Transverse colon (tissue), 4 donors: ENCODE measurements around the gene TMEM123. TPM values are rescaled to one million over a fixed set of nuclear protein-coding genes. Genes with fewer than 3 reads are reported as not detected.

Experiments
- DNase-seq: peaks from one replicate; pipeline ENCODE4 v3.0.0-alpha.2; 2019
- H3K27ac ChIP-seq, 4 donors: fragments of 200-600 bp; sonication (generic); 2 replicates each; pipeline ENCODE4 v1.5.1; 2016 to 2018; ENCODE audit warnings: inconsistent platforms in 4 of 4
- H3K27me3 ChIP-seq: fragments of 200-600 bp; sonication (generic); 2 replicates; pipeline ENCODE4 v1.5.1; 2017; ENCODE audit warnings: inconsistent platforms
- H3K36me3 ChIP-seq, 4 donors: fragments of 200-600 bp; sonication (generic); 2 replicates each; pipeline ENCODE4 v1.5.1; 2017 to 2019; ENCODE audit warnings: inconsistent platforms in 4 of 4
- H3K4me1 ChIP-seq, 4 donors: fragments of 200-600 bp; sonication (generic); 2 replicates each; pipeline ENCODE4 v1.5.1; 2017 to 2020; ENCODE audit warnings: inconsistent platforms in 4 of 4
- H3K4me3 ChIP-seq, 4 donors: fragments of 200-600 bp; sonication (generic); 1 replicate in 1 of 4; 2 replicates in 3 of 4; pipeline versions ENCODE4 v1.5.1 to v1.6.1; 2017 to 2019; ENCODE audit warnings: inconsistent platforms in 4 of 4
- H3K9me3 ChIP-seq, 2 donors: fragments of 200-600 bp; sonication (generic); 2 replicates each; pipeline ENCODE4 v1.5.1; 2017 to 2019; ENCODE audit warnings: inconsistent platforms in 2 of 2
- EP300 ChIP-seq: sonication (generic); formaldehyde crosslinking; IDR thresholded peaks from one replicate; pipeline ENCODE4 v1.6.1; 2017; ENCODE audit warnings: antibody characterized with exemption, low read depth
- POLR2A ChIP-seq: fragments of 450-650 bp; IDR thresholded peaks from one replicate; pipeline ENCODE4 v1.6.1; 2016; ENCODE audit warnings: antibody characterized with exemption, mild to moderate bottlenecking, moderate library complexity
- POLR2AphosphoS5 ChIP-seq, 3 donors: sonication (generic); formaldehyde crosslinking; IDR thresholded peaks; one replicate each; pipeline ENCODE4 v1.6.1; 2016; ENCODE audit warnings: antibody characterized with exemption in 3 of 3
- WGBS, 2 donors: methylation state at CpG; one replicate each; pipeline ENCODE4 v1.1.5; 2018; ENCODE audit warnings: low coverage in 1 of 2; 5-methylcytosine and 5-hydroxymethylcytosine counted together
- in situ Hi-C, 4 donors: fragments of 200-750 bp; cut with MboI; loops; one replicate each; pipeline versions ENCODE4 v1.15.0 to v1.15.1; 2017; ENCODE audit warnings: low sequenced_read_pairs in 3 of 4, low pct_ligation_motif_present in 1 of 4, low pct_unique_long_range_greater_than_20kb in 1 of 4
- intact Hi-C: fragments of 100-400 bp; cut with DNase I; formaldehyde crosslinking; loops from one replicate; pipeline ENCODE4 v1.15.1; 2023; ENCODE audit warnings: low total_unique reads
- total RNA-seq, 4 donors: library from RNA; depleted of rRNA; stranded (reverse); fragments of >200 nt; gene quantifications; one replicate each; pipeline ENCODE4 v1.1.0, GENCODE V29; 2016
- TF ChIP-seq, protein P1 (sequence below), 5 experiments: fragments of 200-600 bp in 3 of 5; fragments of 450-650 bp in 2 of 5; sonication (generic) in 3 of 5; IDR thresholded peaks; 1 replicate in 2 of 5; 2 replicates in 3 of 5; pipeline ENCODE4 v1.5.1; 2016 to 2017; ENCODE audit warnings: antibody characterized with exemption in 5 of 5, inconsistent platforms in 3 of 5, mild to moderate bottlenecking in 2 of 5, moderate library complexity in 1 of 5

Gene TMEM123
- total RNA-seq, 4 donors from 2014 or later = 55.4 to 137 (median 104) TPM

DNA sequence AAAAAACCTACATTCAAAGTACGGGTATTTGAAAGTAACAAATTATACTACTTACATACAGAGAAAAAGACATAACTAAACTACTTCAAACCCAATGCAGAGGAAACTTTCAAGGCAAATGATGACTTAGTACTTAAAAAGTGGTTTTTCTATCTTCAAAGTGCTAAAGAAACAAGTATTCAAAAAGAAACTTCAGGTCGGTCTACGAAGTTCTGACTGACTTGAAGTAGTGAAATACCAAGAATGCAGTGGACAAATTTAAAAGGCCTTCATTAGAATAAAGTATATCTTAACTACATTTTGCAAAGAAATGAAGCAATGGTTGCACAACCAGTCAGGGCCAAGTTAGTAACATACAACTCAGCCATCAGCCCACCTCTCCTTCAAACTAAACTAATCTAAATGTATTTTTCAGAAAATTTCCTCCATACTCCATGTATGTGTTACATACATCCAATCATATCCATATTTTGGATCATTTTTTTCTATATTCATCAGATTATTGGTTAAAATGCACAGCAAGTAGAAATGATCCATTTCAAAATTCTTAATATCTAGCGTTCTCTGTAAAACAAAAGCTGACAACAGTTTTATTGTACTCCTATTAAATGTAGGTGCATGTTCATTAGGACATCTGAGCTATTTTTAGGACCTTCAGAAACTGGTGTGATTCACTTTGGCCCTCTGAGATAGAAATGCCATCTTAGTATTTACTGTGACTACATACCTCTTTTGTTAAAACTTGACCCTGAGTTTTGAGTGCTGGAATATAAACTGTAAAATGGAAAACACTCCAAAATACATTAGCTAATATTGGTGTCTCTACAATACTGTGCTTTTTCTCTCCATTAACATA is 55.6 kb downstream of the TMEM123 start:
- peaks cover 0 to 38% (median 11%) of the 10 kb centered on the region in 4 donors for H3K36me3 ChIP-seq
- H3K9me3 ChIP-seq = no peaks in the 10 kb centered on the region
- H3K4me1 ChIP-seq = peaks cover 0 to 3% (median 1%) of the 10 kb centered on the region in 4 donors
- H3K27ac ChIP-seq = no peak overlapping the region
- TF ChIP-seq POLR2A (no peak), EP300 (no peak), POLR2AphosphoS5 (IDR thresholded peaks at IDR 0.05) (no peak)
- TF ChIP-seq, protein P1, sequence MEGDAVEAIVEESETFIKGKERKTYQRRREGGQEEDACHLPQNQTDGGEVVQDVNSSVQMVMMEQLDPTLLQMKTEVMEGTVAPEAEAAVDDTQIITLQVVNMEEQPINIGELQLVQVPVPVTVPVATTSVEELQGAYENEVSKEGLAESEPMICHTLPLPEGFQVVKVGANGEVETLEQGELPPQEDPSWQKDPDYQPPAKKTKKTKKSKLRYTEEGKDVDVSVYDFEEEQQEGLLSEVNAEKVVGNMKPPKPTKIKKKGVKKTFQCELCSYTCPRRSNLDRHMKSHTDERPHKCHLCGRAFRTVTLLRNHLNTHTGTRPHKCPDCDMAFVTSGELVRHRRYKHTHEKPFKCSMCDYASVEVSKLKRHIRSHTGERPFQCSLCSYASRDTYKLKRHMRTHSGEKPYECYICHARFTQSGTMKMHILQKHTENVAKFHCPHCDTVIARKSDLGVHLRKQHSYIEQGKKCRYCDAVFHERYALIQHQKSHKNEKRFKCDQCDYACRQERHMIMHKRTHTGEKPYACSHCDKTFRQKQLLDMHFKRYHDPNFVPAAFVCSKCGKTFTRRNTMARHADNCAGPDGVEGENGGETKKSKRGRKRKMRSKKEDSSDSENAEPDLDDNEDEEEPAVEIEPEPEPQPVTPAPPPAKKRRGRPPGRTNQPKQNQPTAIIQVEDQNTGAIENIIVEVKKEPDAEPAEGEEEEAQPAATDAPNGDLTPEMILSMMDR (IDR thresholded peaks at IDR 0.05) = no peak
- 73% methylated on average over 4 of the region's 4 CpGs for WGBS, 2 donors
- intact Hi-C loops = no loop called here
- in situ Hi-C loops = loop anchor here in 3 of 4 donors (10.0 to 25.0 kb wide), 3 partner anchors 48 to 98 kb away; no protein-coding TSS in a partner anchor
- no peaks in the 10 kb centered on the region for H3K27me3 ChIP-seq
- no peak overlapping the region for H3K4me3 ChIP-seq
- no peak for DNase-seq

DNA sequence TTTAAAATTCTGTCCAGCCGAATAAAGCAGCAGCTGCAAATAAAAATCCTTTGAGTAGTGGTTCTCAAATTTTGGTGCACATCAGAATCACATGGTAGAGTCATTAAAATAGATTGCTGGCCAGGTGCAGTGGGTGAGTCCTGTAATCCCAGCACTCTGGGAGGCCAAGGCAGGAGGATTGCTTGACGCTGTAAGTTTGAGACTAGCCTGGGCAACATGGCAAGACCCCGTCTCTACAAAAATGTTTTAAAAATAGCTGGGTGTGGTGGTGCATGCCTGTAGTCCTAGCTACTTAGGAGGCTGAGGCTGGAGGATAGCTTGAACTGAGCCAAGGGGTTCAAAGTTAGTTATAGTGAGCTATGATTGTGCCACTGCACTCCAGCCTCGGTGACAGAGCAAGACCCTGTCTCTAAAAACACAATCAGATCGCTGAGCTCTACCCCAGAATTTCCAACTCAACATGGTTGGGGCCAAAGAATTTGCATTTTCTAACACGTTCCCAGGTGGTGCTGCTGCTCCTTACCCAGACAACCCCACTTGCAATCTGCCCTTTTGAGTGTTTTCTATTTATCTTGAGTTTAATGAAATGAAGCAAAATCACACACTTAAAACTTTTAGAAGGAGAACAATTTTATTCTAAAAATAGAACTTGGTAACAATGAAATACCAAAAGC is 56.7 kb downstream of the TMEM123 start:
- 81 to 84% methylated on average over 2 to 6 of the region's 6 CpGs for WGBS, 2 donors
- intact Hi-C loops = no loop called here
- Histone ChIP-seq H3K4me1 (peaks cover 0 to 3% (median 1%) of the 10 kb centered on the region in 4 donors), H3K9me3 (no peaks in the 10 kb centered on the region), H3K27ac (no peak overlapping the region), H3K4me3 (no peak overlapping the region), H3K27me3 (no peaks in the 10 kb centered on the region), H3K36me3 (peaks cover 0 to 29% (median 5%) of the 10 kb centered on the region in 4 donors)
- no peak for TF ChIP-seq POLR2A
- no peak for TF ChIP-seq POLR2AphosphoS5 (IDR thresholded peaks at IDR 0.05)
- in situ Hi-C loops = loop anchor here in 3 of 4 donors (10.0 to 25.0 kb wide), 3 partner anchors 49 to 99 kb away; no protein-coding TSS in a partner anchor
- no peak for DNase-seq

DNA sequence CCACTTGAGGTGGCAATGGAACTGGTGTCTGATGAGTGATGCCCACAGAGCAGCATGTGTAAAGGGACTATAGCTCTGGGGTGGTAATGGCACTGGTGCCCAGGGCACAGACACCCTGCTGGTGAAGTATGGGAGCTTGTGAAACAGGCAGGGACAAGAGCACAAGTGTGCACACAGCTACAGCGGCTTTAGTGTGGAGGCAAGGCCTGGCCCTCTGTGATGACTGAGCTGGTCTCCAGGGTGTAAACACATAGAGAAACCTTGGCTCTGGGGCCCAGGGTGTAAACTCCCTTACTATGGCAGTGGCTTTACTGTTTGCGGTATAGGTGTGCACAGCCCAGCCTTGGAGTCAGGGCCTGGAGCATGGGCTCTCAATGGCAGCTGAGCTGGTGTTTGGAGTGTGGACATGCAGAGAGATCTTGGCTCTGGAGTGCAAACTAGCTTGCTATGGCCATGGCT is 59.3 kb downstream of the TMEM123 start:
- H3K27ac ChIP-seq = no peak overlapping the region
- peaks cover 0 to 11% (median 2%) of the 10 kb centered on the region in 4 donors for H3K36me3 ChIP-seq
- no peak overlapping the region for H3K4me3 ChIP-seq
- intact Hi-C loops = loop anchor here (5.0 kb wide), 1 partner anchor 104 kb away; no protein-coding TSS in a partner anchor
- H3K4me1 ChIP-seq = peaks cover 0 to 6% (median 1%) of the 10 kb centered on the region in 4 donors
- no peak for DNase-seq
- no peak for TF ChIP-seq EP300
- TF ChIP-seq POLR2A = no peak
- no peak for TF ChIP-seq POLR2AphosphoS5 (IDR thresholded peaks at IDR 0.05)
- TF ChIP-seq, protein P1 (IDR thresholded peaks at IDR 0.05) = no peak
- no peaks in the 10 kb centered on the region for H3K27me3 ChIP-seq
- in situ Hi-C loops = loop anchor here (5.0 to 25.0 kb wide), 4 partner anchors 52 to 104 kb away; no protein-coding TSS in a partner anchor
- 80 to 94% methylated on average over 1 to 2 of the region's 2 CpGs for WGBS, 2 donors
- H3K9me3 ChIP-seq = no peaks in the 10 kb centered on the region

DNA sequence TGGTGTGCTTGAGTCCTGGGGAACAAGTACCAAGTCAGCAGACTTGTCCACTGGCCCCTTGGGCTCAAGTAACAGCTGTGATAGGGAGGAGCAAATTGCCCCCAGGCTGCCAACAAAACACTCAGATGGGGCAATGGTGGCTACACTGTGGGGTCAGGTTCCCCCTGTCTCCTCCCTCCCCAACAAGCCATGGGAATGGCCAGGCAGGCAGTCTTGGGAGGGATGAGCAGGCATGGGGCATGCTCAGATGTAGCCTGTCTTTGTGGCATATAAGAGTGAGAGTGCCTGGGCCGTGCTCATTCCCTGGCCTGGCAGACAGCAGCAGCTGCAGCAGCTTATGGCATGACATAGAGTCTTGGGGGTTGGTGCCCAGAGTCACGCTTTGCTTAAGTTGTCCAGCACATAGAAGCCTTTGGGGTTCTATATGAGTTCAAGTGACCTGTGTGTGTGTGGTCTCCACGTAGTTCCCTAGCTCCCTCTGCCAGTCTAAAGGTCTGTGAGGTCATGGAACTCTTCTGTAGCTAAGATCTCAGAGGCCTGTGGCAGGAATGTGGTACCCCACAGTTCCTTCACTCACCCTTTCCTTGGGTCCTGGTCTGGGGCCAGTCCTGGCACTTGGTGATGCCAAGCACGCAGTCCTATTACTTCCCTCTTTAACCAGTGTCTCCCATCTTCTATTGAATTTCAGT is 60.9 kb downstream of the TMEM123 start:
- Histone ChIP-seq H3K27me3 (no peaks in the 10 kb centered on the region), H3K4me1 (peaks cover 0 to 3% (median 0%) of the 10 kb centered on the region in 4 donors), H3K4me3 (no peak overlapping the region), H3K27ac (no peak overlapping the region), H3K36me3 (peaks cover 0 to 12% (median 2%) of the 10 kb centered on the region in 4 donors), H3K9me3 (no peaks in the 10 kb centered on the region)
- in situ Hi-C loops = loop anchor here (5.0 to 25.0 kb wide), 4 partner anchors 53 to 106 kb away; no protein-coding TSS in a partner anchor
- WGBS, 2 donors = 87 to 93% methylated on average over 3 to 4 of the region's 4 CpGs
- intact Hi-C loops = loop anchor here (5.0 kb wide), 1 partner anchor 106 kb away; no protein-coding TSS in a partner anchor
- TF ChIP-seq EP300 (no peak), POLR2A (no peak), POLR2AphosphoS5 (IDR thresholded peaks at IDR 0.05) (no peak)
- TF ChIP-seq, protein P1 (IDR thresholded peaks at IDR 0.05) = no peak
- DNase-seq = no peak
